ENCODE data around the gene AIP. TPM values are rescaled to one million over a fixed set of nuclear protein-coding genes. Genes with fewer than 3 reads are reported as not detected.
"Not testable (repeated sequence)": the region's sequence is repeated elsewhere in the genome, so short reads cannot be mapped to it uniquely, and the experiment has no call there.

The AIP gene
- total RNA-seq, 4 donors from 2014 or later = 38.7 to 52.5 (median 47.7) TPM

GRCh38 chr11:67470337-67471002, 12.4 kb upstream of the AIP start:
- intact Hi-C loops (cut with DNase I; ENCODE audit: low total_unique reads) = no loop called here
- no peak overlapping the region for H3K4me3 ChIP-seq (ENCODE audit: low read depth, poor library complexity, severe bottlenecking)
- 80 to 88% methylated on average over 8 of the region's 8 CpGs for WGBS, 2 donors
- no peak for DNase-seq (ENCODE audit: low spot score in 2 of 2)
- TF ChIP-seq POLR2A (IDR thresholded peaks at IDR 0.05) = no peak

- WGBS, 2 donors = 76 to 83% methylated on average over 7 of the region's 7 CpGs
- intact Hi-C loops (cut with DNase I; ENCODE audit: low total_unique reads) = no loop called here
- DNase-seq (ENCODE audit: low spot score in 2 of 2) = no peak
- no peak overlapping the region for H3K4me3 ChIP-seq (ENCODE audit: low read depth, poor library complexity, severe bottlenecking)
- TF ChIP-seq POLR2A (IDR thresholded peaks at IDR 0.05) (no peak), CTCF (IDR thresholded peaks at IDR 0.05) (no peak)
Measured at GRCh38 chr11:67472882-67473281, 9.9 kb upstream of the AIP start.

- H3K4me3 ChIP-seq (ENCODE audit: low read depth, poor library complexity, severe bottlenecking); DNase-seq (ENCODE audit: low spot score in 2 of 2); intact Hi-C loops (cut with DNase I; ENCODE audit: low total_unique reads): not testable (repeated sequence)
- 82 to 88% methylated on average over 10 of the region's 10 CpGs for WGBS, 2 donors
Measured at GRCh38 chr11:67476692-67477091, 6.1 kb upstream of the AIP start.

GRCh38 chr11:67477344-67478050, 5.3 kb upstream of the AIP start:
- DNase-seq (ENCODE audit: low spot score in 2 of 2); intact Hi-C loops (cut with DNase I; ENCODE audit: low total_unique reads); H3K4me3 ChIP-seq (ENCODE audit: low read depth, poor library complexity, severe bottlenecking): not testable (repeated sequence)
- WGBS, 2 donors = 76 to 78% methylated on average over 15 of the region's 16 CpGs

GRCh38 chr11:67482275-67482826, 475 bp upstream of the AIP start:
- intact Hi-C loops (cut with DNase I; ENCODE audit: low total_unique reads) = no loop called here
- WGBS, 2 donors = 31 to 45% methylated on average over 19 of the region's 19 CpGs
- no peak overlapping the region for H3K4me3 ChIP-seq (ENCODE audit: low read depth, poor library complexity, severe bottlenecking)
- TF ChIP-seq CTCF (IDR thresholded peaks at IDR 0.05) = no peak
- TF ChIP-seq POLR2A (IDR thresholded peaks at IDR 0.05) = no peak
- DNase-seq (ENCODE audit: low spot score in 2 of 2) = no peak

GRCh38 chr11:67483831-67484665, 1.2 kb downstream of the AIP start:
- intact Hi-C loops (cut with DNase I; ENCODE audit: low total_unique reads) = no loop called here
- no peak for DNase-seq (ENCODE audit: low spot score in 2 of 2)
- no peak for TF ChIP-seq CTCF (IDR thresholded peaks at IDR 0.05)
- no peak for TF ChIP-seq POLR2A (IDR thresholded peaks at IDR 0.05)
- H3K4me3 ChIP-seq (ENCODE audit: low read depth, poor library complexity, severe bottlenecking) = no peak overlapping the region
- 83 to 85% methylated on average over 16 of the region's 16 CpGs for WGBS, 2 donors

- TF ChIP-seq POLR2A (IDR thresholded peaks at IDR 0.05) (no peak), CTCF (IDR thresholded peaks at IDR 0.05) (no peak)
- no peak for DNase-seq (ENCODE audit: low spot score in 2 of 2)
- 71 to 78% methylated on average over 11 of the region's 11 CpGs for WGBS, 2 donors
- H3K4me3 ChIP-seq (ENCODE audit: low read depth, poor library complexity, severe bottlenecking) = no peak overlapping the region
- intact Hi-C loops (cut with DNase I; ENCODE audit: low total_unique reads) = no loop called here
Measured at GRCh38 chr11:67484847-67485311, 2.1 kb downstream of the AIP start.

GRCh38 chr11:67485873-67486361, 3.1 kb downstream of the AIP start:
- 78% methylated on average over 7 of the region's 7 CpGs for WGBS, 2 donors
- H3K4me3 ChIP-seq (ENCODE audit: low read depth, poor library complexity, severe bottlenecking); intact Hi-C loops (cut with DNase I; ENCODE audit: low total_unique reads); DNase-seq (ENCODE audit: low spot score in 2 of 2): not testable (repeated sequence)
